ENCODE data around the gene CFAP73. TPM values are rescaled to one million over a fixed set of nuclear protein-coding genes. Genes with fewer than 3 reads are reported as not detected.

Gene CFAP73
- total RNA-seq, 1 donor from 2014 or later = not detected

DNA sequence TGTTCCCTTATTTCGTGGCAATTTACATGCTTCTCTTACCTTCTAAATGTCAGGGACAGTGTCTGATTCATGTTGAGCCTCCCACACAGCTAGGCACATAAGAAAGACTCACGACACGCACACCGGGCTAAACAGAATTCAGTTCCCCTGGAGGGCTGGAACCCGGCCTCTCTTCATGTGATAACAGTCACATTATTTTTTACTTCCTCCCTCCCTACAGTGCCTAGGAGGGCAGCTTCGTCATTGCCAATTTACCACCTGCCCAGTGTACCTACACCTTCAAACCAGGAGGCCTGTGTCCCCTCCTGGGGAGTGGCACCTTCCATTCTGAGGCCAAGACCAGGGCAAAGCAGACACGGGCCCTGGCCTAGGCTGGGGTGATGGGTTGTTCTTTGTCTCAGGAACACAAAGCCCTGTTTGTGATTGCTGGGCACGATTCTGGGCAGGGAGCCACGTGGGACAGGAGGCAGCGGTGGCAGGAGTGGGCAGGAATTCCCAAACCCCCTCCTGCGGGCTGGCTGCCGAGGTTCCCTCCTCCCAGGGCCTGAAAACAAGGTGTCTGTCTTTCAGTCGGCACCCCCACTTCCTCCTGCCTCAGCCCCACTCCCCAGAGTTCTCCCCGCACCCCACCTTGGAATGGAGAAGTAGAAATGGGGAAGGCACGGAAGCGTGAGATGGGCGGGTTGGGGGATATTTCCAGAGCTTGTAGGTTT is 7.2 kb upstream of the CFAP73 start:
- TF ChIP-seq, protein P1, sequence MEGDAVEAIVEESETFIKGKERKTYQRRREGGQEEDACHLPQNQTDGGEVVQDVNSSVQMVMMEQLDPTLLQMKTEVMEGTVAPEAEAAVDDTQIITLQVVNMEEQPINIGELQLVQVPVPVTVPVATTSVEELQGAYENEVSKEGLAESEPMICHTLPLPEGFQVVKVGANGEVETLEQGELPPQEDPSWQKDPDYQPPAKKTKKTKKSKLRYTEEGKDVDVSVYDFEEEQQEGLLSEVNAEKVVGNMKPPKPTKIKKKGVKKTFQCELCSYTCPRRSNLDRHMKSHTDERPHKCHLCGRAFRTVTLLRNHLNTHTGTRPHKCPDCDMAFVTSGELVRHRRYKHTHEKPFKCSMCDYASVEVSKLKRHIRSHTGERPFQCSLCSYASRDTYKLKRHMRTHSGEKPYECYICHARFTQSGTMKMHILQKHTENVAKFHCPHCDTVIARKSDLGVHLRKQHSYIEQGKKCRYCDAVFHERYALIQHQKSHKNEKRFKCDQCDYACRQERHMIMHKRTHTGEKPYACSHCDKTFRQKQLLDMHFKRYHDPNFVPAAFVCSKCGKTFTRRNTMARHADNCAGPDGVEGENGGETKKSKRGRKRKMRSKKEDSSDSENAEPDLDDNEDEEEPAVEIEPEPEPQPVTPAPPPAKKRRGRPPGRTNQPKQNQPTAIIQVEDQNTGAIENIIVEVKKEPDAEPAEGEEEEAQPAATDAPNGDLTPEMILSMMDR (IDR thresholded peaks at IDR 0.05; ENCODE audit: insufficient read depth, low read length, poor library complexity, severe bottlenecking) = no peak
- Histone ChIP-seq H3K4me3 (ENCODE audit: low read depth, low read length) (no peak overlapping the region), H3K36me3 (ENCODE audit: control insufficient read depth, insufficient read depth, low read length) (no peaks in the 10 kb centered on the region), H3K27me3 (ENCODE audit: control insufficient read depth, insufficient read depth, low read length) (no peaks in the 10 kb centered on the region)
- no peak for DNase-seq (ENCODE audit: low read depth)

DNA sequence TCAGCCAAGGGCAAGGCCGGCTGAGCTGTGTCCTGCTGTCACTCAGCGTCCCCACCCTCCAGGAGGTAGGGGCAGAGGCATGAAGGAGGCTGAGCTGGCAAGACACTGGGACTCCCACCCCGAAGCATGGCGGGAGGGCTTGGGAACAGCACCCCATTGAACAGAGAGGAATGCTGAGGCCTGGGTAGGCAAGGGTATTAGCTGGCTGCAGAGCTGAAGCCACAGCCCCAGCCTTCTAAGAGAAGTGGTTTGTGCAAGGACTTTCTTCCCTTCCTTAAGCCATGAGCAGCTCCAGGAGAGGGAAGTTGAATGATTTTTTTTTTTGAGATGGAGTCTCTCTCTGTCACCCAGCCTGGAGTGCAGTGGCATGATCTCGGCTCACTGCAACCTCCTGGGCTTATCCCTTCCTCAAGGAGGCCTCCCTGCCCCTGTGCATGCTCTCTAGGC is 6.6 kb upstream of the CFAP73 start:
- no peaks in the 10 kb centered on the region for H3K36me3 ChIP-seq (ENCODE audit: control insufficient read depth, insufficient read depth, low read length)
- TF ChIP-seq, protein P1 (IDR thresholded peaks at IDR 0.05; ENCODE audit: insufficient read depth, low read length, poor library complexity, severe bottlenecking) = no peak
- H3K4me3 ChIP-seq (ENCODE audit: low read depth, low read length) = no peak overlapping the region
- DNase-seq (ENCODE audit: low read depth) = no peak
- H3K27me3 ChIP-seq (ENCODE audit: control insufficient read depth, insufficient read depth, low read length) = no peaks in the 10 kb centered on the region

DNA sequence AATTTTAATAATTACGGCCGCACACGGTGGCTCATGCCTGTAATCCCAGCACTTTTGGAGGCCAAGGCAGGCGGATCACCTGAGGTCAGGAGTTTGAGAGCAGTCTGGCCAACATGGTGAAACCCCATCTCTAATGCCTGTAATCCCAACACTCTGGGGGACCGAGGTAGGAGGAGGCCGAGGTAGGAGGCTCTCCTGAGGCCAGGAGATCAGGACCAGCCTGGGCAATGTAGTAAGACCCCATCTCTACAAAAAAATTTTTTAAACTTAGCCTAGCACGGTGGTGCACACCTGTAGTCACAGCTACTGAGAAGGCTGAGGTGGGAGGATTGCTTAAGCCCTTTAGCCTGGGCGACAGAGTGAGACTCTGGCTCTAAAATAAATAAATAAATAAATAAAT is 5.6 kb upstream of the CFAP73 start:
- DNase-seq (ENCODE audit: low read depth) = no peak
- TF ChIP-seq, protein P1 (IDR thresholded peaks at IDR 0.05; ENCODE audit: insufficient read depth, low read length, poor library complexity, severe bottlenecking) = no peak
- Histone ChIP-seq H3K27me3 (ENCODE audit: control insufficient read depth, insufficient read depth, low read length) (no peaks in the 10 kb centered on the region), H3K4me3 (ENCODE audit: low read depth, low read length) (no peak overlapping the region), H3K36me3 (ENCODE audit: control insufficient read depth, insufficient read depth, low read length) (no peaks in the 10 kb centered on the region)

DNA sequence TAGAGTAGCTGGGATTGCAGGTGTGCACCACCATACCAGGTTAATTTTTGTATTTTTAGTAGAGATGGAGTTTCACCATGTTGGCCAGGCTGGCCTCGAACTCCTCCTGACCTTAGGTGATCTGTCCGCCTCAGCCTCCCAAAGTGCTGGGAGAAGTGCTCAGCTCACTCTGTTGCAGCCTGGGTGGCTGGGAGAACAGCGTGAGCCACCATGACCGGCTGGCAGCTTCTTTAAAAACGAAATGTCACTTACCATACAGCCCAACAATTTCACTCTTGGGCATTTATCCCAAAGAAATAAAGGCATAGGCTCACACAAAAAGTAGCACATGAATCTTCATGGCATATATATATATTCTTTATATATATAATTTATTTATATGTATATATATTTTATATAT is 4.7 kb upstream of the CFAP73 start:
- H3K4me3 ChIP-seq (ENCODE audit: low read depth, low read length) = no peak overlapping the region
- no peaks in the 10 kb centered on the region for H3K27me3 ChIP-seq (ENCODE audit: control insufficient read depth, insufficient read depth, low read length)
- H3K36me3 ChIP-seq (ENCODE audit: control insufficient read depth, insufficient read depth, low read length) = no peaks in the 10 kb centered on the region
- no peak for DNase-seq (ENCODE audit: low read depth)
- TF ChIP-seq, protein P1 (IDR thresholded peaks at IDR 0.05; ENCODE audit: insufficient read depth, low read length, poor library complexity, severe bottlenecking) = no peak

DNA sequence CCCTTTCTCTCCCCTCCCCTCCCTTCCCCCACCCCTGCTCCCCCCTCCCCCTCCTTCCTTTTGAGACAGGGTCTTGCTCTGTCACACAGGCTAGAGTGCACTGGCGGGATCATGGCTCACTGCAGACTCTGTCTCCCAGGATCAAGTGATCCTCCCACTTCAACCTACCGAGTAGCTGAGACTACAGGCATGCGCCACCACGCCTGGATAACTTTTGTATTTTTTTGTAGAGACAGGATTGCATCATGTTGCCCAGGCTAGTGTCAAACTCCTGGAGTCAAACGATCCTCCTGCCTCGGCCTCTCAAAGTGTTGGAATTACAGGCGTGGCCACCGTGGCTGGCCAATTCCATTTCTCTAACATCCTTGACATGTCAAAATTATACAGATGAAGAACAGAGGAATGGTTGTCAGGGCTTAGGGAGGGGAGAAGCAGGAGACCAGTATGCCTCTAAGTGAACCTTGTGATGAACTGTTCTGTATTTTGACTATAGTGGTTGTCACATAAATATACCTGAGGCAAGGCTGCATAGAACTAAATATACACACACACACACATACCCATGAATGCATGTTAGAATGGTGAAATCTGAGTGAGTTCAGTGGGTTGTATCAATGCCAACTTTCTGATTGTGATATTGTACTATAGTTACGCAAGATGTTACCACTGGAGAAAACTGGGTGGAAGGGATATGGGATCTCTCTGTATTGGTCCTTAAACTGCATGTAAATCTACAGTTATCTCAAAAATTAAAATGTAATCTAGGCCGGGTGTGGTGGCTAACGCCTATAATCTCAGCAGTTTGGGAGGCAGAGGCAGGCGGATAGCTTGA is 3.6 kb upstream of the CFAP73 start:
- TF ChIP-seq, protein P1 (IDR thresholded peaks at IDR 0.05; ENCODE audit: insufficient read depth, low read length, poor library complexity, severe bottlenecking) = no peak
- H3K36me3 ChIP-seq (ENCODE audit: control insufficient read depth, insufficient read depth, low read length) = no peaks in the 10 kb centered on the region
- H3K27me3 ChIP-seq (ENCODE audit: control insufficient read depth, insufficient read depth, low read length) = peaks cover 5% of the 10 kb centered on the region
- H3K4me3 ChIP-seq (ENCODE audit: low read depth, low read length) = no peak overlapping the region
- no peak for DNase-seq (ENCODE audit: low read depth)
